Uterus (tissue), 2 donors: ENCODE measurements around the gene KRTAP29-1.

Experiments used
- POLR2A ChIP-seq, 2 donors: fragments of 450-650 bp; IDR thresholded peaks; one replicate each; pipeline ENCODE4 v1.6.1; 2016; ENCODE audit warnings: antibody characterized with exemption in 2 of 2, mild to moderate bottlenecking in 1 of 2, moderate library complexity in 1 of 2
- TF ChIP-seq, protein P1 (sequence below), 4 experiments: fragments of 200-600 bp in 2 of 4; fragments of 450-650 bp in 2 of 4; sonication (generic) in 2 of 4; IDR thresholded peaks; one replicate each; pipeline ENCODE4 v1.5.1; 2016 to 2019; ENCODE audit warnings: antibody characterized with exemption in 4 of 4, mild to moderate bottlenecking in 2 of 4, moderate library complexity in 1 of 4

- TF ChIP-seq POLR2A (IDR thresholded peaks at IDR 0.05): no peak
- TF ChIP-seq, protein P1, sequence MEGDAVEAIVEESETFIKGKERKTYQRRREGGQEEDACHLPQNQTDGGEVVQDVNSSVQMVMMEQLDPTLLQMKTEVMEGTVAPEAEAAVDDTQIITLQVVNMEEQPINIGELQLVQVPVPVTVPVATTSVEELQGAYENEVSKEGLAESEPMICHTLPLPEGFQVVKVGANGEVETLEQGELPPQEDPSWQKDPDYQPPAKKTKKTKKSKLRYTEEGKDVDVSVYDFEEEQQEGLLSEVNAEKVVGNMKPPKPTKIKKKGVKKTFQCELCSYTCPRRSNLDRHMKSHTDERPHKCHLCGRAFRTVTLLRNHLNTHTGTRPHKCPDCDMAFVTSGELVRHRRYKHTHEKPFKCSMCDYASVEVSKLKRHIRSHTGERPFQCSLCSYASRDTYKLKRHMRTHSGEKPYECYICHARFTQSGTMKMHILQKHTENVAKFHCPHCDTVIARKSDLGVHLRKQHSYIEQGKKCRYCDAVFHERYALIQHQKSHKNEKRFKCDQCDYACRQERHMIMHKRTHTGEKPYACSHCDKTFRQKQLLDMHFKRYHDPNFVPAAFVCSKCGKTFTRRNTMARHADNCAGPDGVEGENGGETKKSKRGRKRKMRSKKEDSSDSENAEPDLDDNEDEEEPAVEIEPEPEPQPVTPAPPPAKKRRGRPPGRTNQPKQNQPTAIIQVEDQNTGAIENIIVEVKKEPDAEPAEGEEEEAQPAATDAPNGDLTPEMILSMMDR (IDR thresholded peaks at IDR 0.05): no peak
These were observed 46.4 kb downstream of the KRTAP29-1 start for GRCh38 chr17:41256291-41256685.
